Sigmoid colon (tissue), 7 donors: ENCODE data around the gene SYNJ2. TPM values are rescaled to one million over a fixed set of nuclear protein-coding genes. Genes with fewer than 3 reads are reported as not detected.

Experiments
- DNase-seq: peaks from one replicate; pipeline ENCODE4 v3.0.0-alpha.2; 2019
- H3K27ac ChIP-seq, 4 donors: fragments of 200-600 bp; sonication (generic); one replicate each; pipeline ENCODE4 v1.5.1; 2016 to 2019; ENCODE audit warnings: mild to moderate bottlenecking in 1 of 4
- H3K27me3 ChIP-seq, 3 donors: fragments of 200-600 bp; sonication (generic); one replicate each; pipeline ENCODE4 v1.5.1; 2019; ENCODE audit warnings: mild to moderate bottlenecking in 1 of 3
- H3K36me3 ChIP-seq, 4 donors: fragments of 200-600 bp; sonication (generic); one replicate each; pipeline ENCODE4 v1.5.1; 2016 to 2019
- H3K4me1 ChIP-seq, 4 donors: fragments of 200-600 bp; sonication (generic); one replicate each; pipeline ENCODE4 v1.5.1; 2017 to 2019
- H3K4me3 ChIP-seq, 4 donors: fragments of 200-600 bp; sonication (generic); one replicate each; pipeline ENCODE4 v1.5.1; 2017 to 2019; ENCODE audit warnings: mild to moderate bottlenecking in 2 of 4, moderate library complexity in 1 of 4
- H3K9me3 ChIP-seq, 4 donors: fragments of 200-600 bp in 3 of 4; sonication (generic) in 3 of 4; one replicate each; pipeline versions ENCODE4 v1.5.1 to v1.6.1; 2013 to 2019
- CTCF ChIP-seq, 4 experiments: fragments of 450-650 bp in 3 of 4; fragments of 200-600 bp in 1 of 4; IDR thresholded peaks; one replicate each; pipeline ENCODE4 v1.5.1; 2016 to 2019; ENCODE audit warnings: antibody characterized with exemption in 4 of 4, mild to moderate bottlenecking in 3 of 4, moderate library complexity in 2 of 4
- EP300 ChIP-seq, 4 donors: sonication (generic); formaldehyde crosslinking; IDR thresholded peaks; one replicate each; pipeline ENCODE4 v1.6.1; 2017; ENCODE audit warnings: antibody characterized with exemption in 4 of 4
- POLR2A ChIP-seq, 2 donors: fragments of 450-650 bp; IDR thresholded peaks; one replicate each; pipeline ENCODE4 v1.6.1; 2016; ENCODE audit warnings: antibody characterized with exemption in 2 of 2, mild to moderate bottlenecking in 2 of 2, moderate library complexity in 2 of 2
- POLR2AphosphoS5 ChIP-seq, 4 donors: sonication (generic); formaldehyde crosslinking; IDR thresholded peaks; one replicate each; pipeline ENCODE4 v1.6.1; 2017; ENCODE audit warnings: antibody characterized with exemption in 4 of 4
- WGBS, 2 donors: extraction: QIAGEN DNeasy Blood & Tissue Kit; methylation state at CpG; one replicate each; pipeline ENCODE4 v1.1.7; 2013; 5-methylcytosine and 5-hydroxymethylcytosine counted together
- intact Hi-C: fragments of 100-400 bp; cut with DNase I; formaldehyde crosslinking; loops from one replicate; pipeline ENCODE4 v1.15.1; 2023
- polyA plus RNA-seq, 3 donors: library from polyadenylated mRNA; stranded (reverse); fragments of 200-250 nt; gene quantifications; one replicate each; pipeline ENCODE4 v1.2.3, GENCODE V29; 2013
- total RNA-seq, 4 donors: library from RNA; depleted of rRNA; stranded (reverse); fragments of >200 nt; gene quantifications; one replicate each; pipeline ENCODE4 v1.1.0, GENCODE V29; 2016
- donor health status: healthy with polysubstance abuse.
- donor health status: Bipolar disorder and iron deficiency.
- donor health status: healthy.

The SYNJ2 gene
- total and polyA plus RNA-seq, 7 donors, result 8.7 to 22.9 (median 12.9) TPM

- Histone ChIP-seq H3K27ac (no peak overlapping the region), H3K4me1 (peaks cover 0 to 24% (median 13%) of the 10 kb centered on the region in 4 donors), H3K4me3 (no peak overlapping the region), H3K36me3 (peaks cover 8 to 62% (median 14%) of the 10 kb centered on the region in 4 donors), H3K9me3 (no peaks in the 10 kb centered on the region), H3K27me3 (no peaks in the 10 kb centered on the region)
- TF ChIP-seq EP300 (IDR thresholded peaks at IDR 0.05) (no peak), POLR2A (IDR thresholded peaks at IDR 0.05) (no peak), POLR2AphosphoS5 (IDR thresholded peaks at IDR 0.05) (no peak)
- no peak for DNase-seq
- intact Hi-C loops, result no loop called here
- 88 to 90% methylated on average over 23 of the region's 23 CpGs for WGBS, 2 donors
These were observed 102.0 kb downstream of the SYNJ2 start for GRCh38 chr6:158083455-158084325.

DNA sequence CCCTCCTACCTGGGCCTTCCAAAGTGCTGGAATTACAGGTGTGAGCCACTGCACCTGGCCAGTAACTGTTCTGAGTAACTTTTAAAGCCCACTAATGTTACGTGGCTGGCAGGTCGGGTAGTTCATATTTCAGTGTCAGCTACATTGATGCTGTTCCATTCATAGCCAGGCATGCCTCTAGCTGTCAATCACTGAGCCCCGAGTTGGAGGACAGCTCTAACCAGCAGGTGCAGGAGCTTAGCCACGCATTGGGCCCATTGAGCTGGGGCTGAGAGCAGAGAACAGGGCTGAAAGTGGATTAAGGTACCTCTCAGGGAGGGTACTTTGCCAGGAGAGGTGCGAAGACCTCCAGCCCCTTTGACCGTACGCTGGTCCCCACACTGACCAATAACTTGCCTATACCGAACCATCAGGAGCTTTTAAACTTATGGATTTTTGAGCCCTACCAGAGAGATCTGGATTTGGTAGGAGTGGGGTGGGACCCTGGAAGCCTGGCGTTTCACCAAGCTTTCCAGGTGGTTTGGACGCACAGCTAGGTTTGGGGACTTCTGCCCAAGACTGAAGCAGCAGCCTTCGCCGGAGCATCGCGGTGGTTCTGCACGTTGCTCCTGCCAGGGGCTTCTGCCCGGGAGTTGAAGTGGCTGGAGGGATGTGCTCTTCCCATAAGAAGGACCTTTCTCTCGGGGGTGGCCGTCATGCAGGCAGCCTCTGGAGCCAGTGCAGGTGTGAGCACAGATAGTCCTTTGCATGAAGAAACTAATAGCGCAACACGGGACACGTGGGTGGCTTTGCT is 103.8 kb downstream of the SYNJ2 start:
- peaks cover 8 to 57% (median 14%) of the 10 kb centered on the region in 4 donors for H3K36me3 ChIP-seq

DNA sequence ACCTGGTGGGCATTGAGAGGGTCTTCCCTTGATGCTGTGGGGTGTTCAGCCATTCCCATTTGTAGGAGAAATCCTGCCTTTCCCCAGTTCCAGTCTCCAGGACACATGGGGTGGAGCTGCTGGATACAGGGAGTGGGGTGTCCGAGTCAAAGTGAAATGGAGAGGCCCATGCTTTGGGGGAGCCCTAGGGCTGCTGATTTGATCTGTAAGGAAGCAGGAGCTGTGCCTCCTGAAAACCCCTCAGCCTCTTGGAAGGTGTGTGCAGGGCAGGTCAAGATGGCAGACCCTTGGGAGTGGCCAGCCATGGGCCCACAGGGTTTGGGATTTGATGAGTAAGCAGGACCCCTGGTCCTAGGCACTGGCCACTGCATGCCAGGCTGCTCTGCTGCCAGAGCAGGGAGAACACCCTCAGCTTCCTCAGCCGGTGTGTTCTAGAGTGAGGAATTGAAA is 104.4 kb downstream of the SYNJ2 start:
- H3K4me1 ChIP-seq, result peaks cover 0 to 24% (median 13%) of the 10 kb centered on the region in 4 donors
- H3K36me3 ChIP-seq, result peaks cover 8 to 51% (median 13%) of the 10 kb centered on the region in 4 donors
- H3K4me3 ChIP-seq, result no peak overlapping the region
- no peak for DNase-seq
- H3K27me3 ChIP-seq, result no peaks in the 10 kb centered on the region
- 69 to 91% methylated on average over 2 of the region's 2 CpGs for WGBS, 2 donors
- TF ChIP-seq CTCF (IDR thresholded peaks at IDR 0.05) (no peak), POLR2A (IDR thresholded peaks at IDR 0.05) (no peak), POLR2AphosphoS5 (IDR thresholded peaks at IDR 0.05) (no peak), EP300 (IDR thresholded peaks at IDR 0.05) (no peak)
- no peaks in the 10 kb centered on the region for H3K9me3 ChIP-seq
- intact Hi-C loops, result no loop called here
- peak overlapping the region in 2 of 4 donors; percentile 41 to 53 for H3K27ac ChIP-seq

More for the DNA sequence above, 103.8 kb downstream of the SYNJ2 start:
- Histone ChIP-seq H3K27ac (no peak overlapping the region), H3K4me1 (peaks cover 0 to 24% (median 13%) of the 10 kb centered on the region in 4 donors), H3K27me3 (no peaks in the 10 kb centered on the region), H3K9me3 (no peaks in the 10 kb centered on the region), H3K4me3 (no peak overlapping the region)
- no peak for DNase-seq
- intact Hi-C loops, result no loop called here
- WGBS, 2 donors, result 82 to 91% methylated on average over 21 of the region's 21 CpGs
- TF ChIP-seq CTCF (IDR thresholded peaks at IDR 0.05) (no peak), EP300 (IDR thresholded peaks at IDR 0.05) (no peak), POLR2AphosphoS5 (IDR thresholded peaks at IDR 0.05) (no peak), POLR2A (IDR thresholded peaks at IDR 0.05) (no peak)

GRCh38 chr6:158086504-158087223 is 105.0 kb downstream of the SYNJ2 start:
- H3K4me3 ChIP-seq, result peak overlapping the region in 3 of 4 donors; percentile 13 to 26 (median 26)
- H3K4me1 ChIP-seq, result peaks cover 0 to 24% (median 13%) of the 10 kb centered on the region in 4 donors
- H3K27ac ChIP-seq, result peak overlapping the region in 3 of 4 donors; percentile 32 to 53 (median 41)
- no peaks in the 10 kb centered on the region for H3K27me3 ChIP-seq
- DNase-seq, result peak; percentile 83
- TF ChIP-seq POLR2AphosphoS5 (IDR thresholded peaks at IDR 0.05) (peak in 1 of 4 donors; percentile 31), EP300 (IDR thresholded peaks at IDR 0.05) (no peak), POLR2A (IDR thresholded peaks at IDR 0.05) (no peak), CTCF (IDR thresholded peaks at IDR 0.05) (no peak)
- WGBS, 2 donors, result 79 to 89% methylated on average over 32 of the region's 32 CpGs
- H3K9me3 ChIP-seq, result no peaks in the 10 kb centered on the region
- H3K36me3 ChIP-seq, result peaks cover 8 to 47% (median 12%) of the 10 kb centered on the region in 4 donors
- intact Hi-C loops, result no loop called here
